Subcutaneous abdominal adipose tissue (tissue), 5 donors: ENCODE measurements around the gene UQCC2.

Experiments
- H3K27ac ChIP-seq: one replicate; pipeline ENCODE4 v1.7.0; 2013; ENCODE audit warnings: low read depth, mild to moderate bottlenecking, inconsistent platforms, low read length, moderate library complexity
- H3K27me3 ChIP-seq, 5 donors: one replicate each; pipeline ENCODE4 v1.7.0; 2013; ENCODE audit warnings: low read length in 5 of 5, inconsistent platforms in 1 of 5; ENCODE audit not compliant: control insufficient read depth in 5 of 5, insufficient read depth in 4 of 5
- H3K36me3 ChIP-seq, 5 donors: one replicate each; pipeline ENCODE4 v1.7.0; 2013; ENCODE audit warnings: low read length in 5 of 5; ENCODE audit not compliant: control insufficient read depth in 5 of 5, insufficient read depth in 5 of 5
- H3K4me1 ChIP-seq, 5 donors: one replicate each; pipeline ENCODE4 v1.7.0; 2013; ENCODE audit warnings: low read length in 5 of 5, mild to moderate bottlenecking in 3 of 5, moderate library complexity in 1 of 5; ENCODE audit not compliant: control insufficient read depth in 5 of 5, insufficient read depth in 5 of 5
- H3K4me3 ChIP-seq, 5 donors: one replicate each; pipeline ENCODE4 v1.7.0; 2013; ENCODE audit warnings: low read length in 5 of 5, low read depth in 1 of 5
- H3K9ac ChIP-seq, 5 donors: one replicate each; pipeline ENCODE4 v1.7.0; 2013; ENCODE audit warnings: low read length in 5 of 5, mild to moderate bottlenecking in 4 of 5, moderate library complexity in 3 of 5
- H3K9me3 ChIP-seq, 5 donors: one replicate each; pipeline ENCODE4 v1.7.0; 2013; ENCODE audit warnings: low read length in 5 of 5; ENCODE audit not compliant: control insufficient read depth in 5 of 5
- donor health status: healthy.
- donor health status: healthy.
- donor health status: healthy.
- donor health status: healthy.
- donor health status: healthy.

Gene UQCC2

GRCh38 chr6:33698494-33698893 lies 13.0 kb downstream of the UQCC2 start:
- no peak overlapping the region for H3K4me3 ChIP-seq
- H3K9ac ChIP-seq: no peak overlapping the region
- H3K27me3 ChIP-seq: no peaks in the 10 kb centered on the region
- H3K27ac ChIP-seq: no peak overlapping the region
- peaks cover 0 to 50% (median 30%) of the 10 kb centered on the region in 5 donors for H3K36me3 ChIP-seq
- H3K4me1 ChIP-seq: peaks cover 3 to 62% (median 7%) of the 10 kb centered on the region in 5 donors
- no peaks in the 10 kb centered on the region for H3K9me3 ChIP-seq

- Histone ChIP-seq H3K9me3 (no peaks in the 10 kb centered on the region), H3K27me3 (no peaks in the 10 kb centered on the region), H3K4me1 (peaks cover 3 to 68% (median 7%) of the 10 kb centered on the region in 5 donors), H3K27ac (no peak overlapping the region), H3K36me3 (peaks cover 0 to 55% (median 34%) of the 10 kb centered on the region in 5 donors), H3K9ac (no peak overlapping the region), H3K4me3 (no peak overlapping the region)
Measured at GRCh38 chr6:33697845-33698244, 13.7 kb downstream of the UQCC2 start.

- Histone ChIP-seq H3K36me3 (peaks cover 0 to 64% (median 40%) of the 10 kb centered on the region in 5 donors), H3K9me3 (no peaks in the 10 kb centered on the region), H3K4me1 (peaks cover 3 to 69% (median 7%) of the 10 kb centered on the region in 5 donors), H3K27me3 (no peaks in the 10 kb centered on the region), H3K27ac (peak overlapping the region; percentile 57), H3K9ac (peak overlapping the region in 1 of 5 donors; percentile 20), H3K4me3 (no peak overlapping the region)
Measured at GRCh38 chr6:33696548-33697518, 14.7 kb downstream of the UQCC2 start.

- Histone ChIP-seq H3K27ac (no peak overlapping the region), H3K36me3 (peaks cover 0 to 71% (median 43%) of the 10 kb centered on the region in 5 donors), H3K9me3 (no peaks in the 10 kb centered on the region), H3K4me1 (peaks cover 3 to 69% (median 7%) of the 10 kb centered on the region in 5 donors), H3K9ac (peak overlapping the region in 1 of 5 donors; percentile 20), H3K4me3 (no peak overlapping the region), H3K27me3 (no peaks in the 10 kb centered on the region)
Measured at GRCh38 chr6:33696076-33696475, 15.4 kb downstream of the UQCC2 start.

- Histone ChIP-seq H3K4me3 (no peak overlapping the region), H3K36me3 (peaks cover 0 to 77% (median 49%) of the 10 kb centered on the region in 5 donors), H3K4me1 (peaks cover 3 to 67% (median 7%) of the 10 kb centered on the region in 5 donors), H3K27me3 (no peaks in the 10 kb centered on the region), H3K27ac (peak overlapping the region; percentile 10), H3K9ac (no peak overlapping the region), H3K9me3 (no peaks in the 10 kb centered on the region)
Measured at GRCh38 chr6:33695451-33695887, 16.0 kb downstream of the UQCC2 start.

GRCh38 chr6:33694977-33695376 lies 16.5 kb downstream of the UQCC2 start:
- H3K4me1 ChIP-seq: peaks cover 0 to 62% (median 7%) of the 10 kb centered on the region in 5 donors
- no peak overlapping the region for H3K9ac ChIP-seq
- peaks cover 0 to 76% (median 50%) of the 10 kb centered on the region in 5 donors for H3K36me3 ChIP-seq

GRCh38 chr6:33694401-33694931 lies 17.0 kb downstream of the UQCC2 start:
- Histone ChIP-seq H3K9me3 (no peaks in the 10 kb centered on the region), H3K9ac (no peak overlapping the region), H3K27ac (peak overlapping the region; percentile 10), H3K4me3 (no peak overlapping the region), H3K36me3 (peaks cover 0 to 81% (median 54%) of the 10 kb centered on the region in 5 donors), H3K4me1 (peaks cover 0 to 57% (median 7%) of the 10 kb centered on the region in 5 donors), H3K27me3 (no peaks in the 10 kb centered on the region)

More at GRCh38 chr6:33694977-33695376, 16.5 kb downstream of the UQCC2 start:
- no peak overlapping the region for H3K4me3 ChIP-seq
- no peaks in the 10 kb centered on the region for H3K27me3 ChIP-seq
- H3K9me3 ChIP-seq: no peaks in the 10 kb centered on the region
- H3K27ac ChIP-seq: peak overlapping the region; percentile 10

GRCh38 chr6:33693186-33694105 lies 18.1 kb downstream of the UQCC2 start:
- no peaks in the 10 kb centered on the region for H3K9me3 ChIP-seq
- H3K4me3 ChIP-seq: no peak overlapping the region
- H3K4me1 ChIP-seq: peaks cover 0 to 47% (median 7%) of the 10 kb centered on the region in 5 donors
- no peak overlapping the region for H3K9ac ChIP-seq
- H3K27ac ChIP-seq: no peak overlapping the region
- H3K27me3 ChIP-seq: peaks cover 0 to 4% (median 0%) of the 10 kb centered on the region in 5 donors
- peaks cover 0 to 88% (median 62%) of the 10 kb centered on the region in 5 donors for H3K36me3 ChIP-seq

- H3K9ac ChIP-seq: no peak overlapping the region
- peaks cover 0 to 4% (median 0%) of the 10 kb centered on the region in 5 donors for H3K27me3 ChIP-seq
- no peak overlapping the region for H3K4me3 ChIP-seq
- H3K4me1 ChIP-seq: peaks cover 0 to 41% (median 7%) of the 10 kb centered on the region in 5 donors
- no peaks in the 10 kb centered on the region for H3K9me3 ChIP-seq
- H3K36me3 ChIP-seq: peaks cover 0 to 89% (median 61%) of the 10 kb centered on the region in 5 donors
- H3K27ac ChIP-seq: no peak overlapping the region
Measured at GRCh38 chr6:33692760-33693158, 18.7 kb downstream of the UQCC2 start.
